Measurements from ENCODE around the gene PRKAG3. TPM values are rescaled to one million over a fixed set of nuclear protein-coding genes. Genes with fewer than 3 reads are reported as not detected.

PRKAG3 gene
- total RNA-seq, 4 donors from 2014 or later = not detected

GRCh38 chr2:218876562-218877219, 45.1 kb upstream of the PRKAG3 start:
- H3K4me3 ChIP-seq = no peak overlapping the region
- H3K4me1 ChIP-seq = peaks cover 0 to 34% (median 10%) of the 10 kb centered on the region in 3 donors
- ATAC-seq = peak; percentile 48
- 0% methylated on average over 2 to 3 of the region's 3 CpGs for WGBS, 2 donors (ENCODE audit: low coverage in 1 of 2)
- no peaks in the 10 kb centered on the region for H3K36me3 ChIP-seq
- no peaks in the 10 kb centered on the region for H3K9me3 ChIP-seq
- TF ChIP-seq POLR2A (IDR thresholded peaks at IDR 0.05) (no peak), POLR2AphosphoS5 (IDR thresholded peaks at IDR 0.05) (no peak), EP300 (IDR thresholded peaks at IDR 0.05) (no peak), CTCF (IDR thresholded peaks at IDR 0.05) (peak in 3 of 4 experiments; percentile 85 to 93 (median 91))
- peaks cover 100% of the 10 kb centered on the region for H3K27me3 ChIP-seq
- H3K27ac ChIP-seq = no peak overlapping the region

- no peaks in the 10 kb centered on the region for H3K9me3 ChIP-seq
- H3K27me3 ChIP-seq = peaks cover 100% of the 10 kb centered on the region
- no peaks in the 10 kb centered on the region for H3K36me3 ChIP-seq
- no peak for TF ChIP-seq POLR2AphosphoS5 (IDR thresholded peaks at IDR 0.05)
- 21 to 54% methylated on average over 2 of the region's 2 CpGs for WGBS, 2 donors (ENCODE audit: low coverage in 1 of 2)
- H3K4me1 ChIP-seq = peaks cover 0 to 41% (median 15%) of the 10 kb centered on the region in 3 donors
- no peak overlapping the region for H3K27ac ChIP-seq
- ATAC-seq = no peak
- no peak overlapping the region for H3K4me3 ChIP-seq
Measured at GRCh38 chr2:218875692-218876246, 44.2 kb upstream of the PRKAG3 start.

GRCh38 chr2:218873359-218874194, 42.0 kb upstream of the PRKAG3 start:
- TF ChIP-seq CTCF (IDR thresholded peaks at IDR 0.05) = no peak
- TF ChIP-seq POLR2A (IDR thresholded peaks at IDR 0.05) = no peak
- no peak for TF ChIP-seq EP300 (IDR thresholded peaks at IDR 0.05)
- no peak for TF ChIP-seq POLR2AphosphoS5 (IDR thresholded peaks at IDR 0.05)
- no peaks in the 10 kb centered on the region for H3K9me3 ChIP-seq
- H3K27ac ChIP-seq = no peak overlapping the region
- H3K4me3 ChIP-seq = no peak overlapping the region
- WGBS, 2 donors (ENCODE audit: low coverage in 1 of 2) = 5% methylated on average over 9 of the region's 86 CpGs; no CpG with 5 or more reads in 1 of the 2 donors
- ATAC-seq = no peak
- H3K27me3 ChIP-seq = peaks cover 100% of the 10 kb centered on the region
- peaks cover 0 to 27% (median 6%) of the 10 kb centered on the region in 3 donors for H3K4me1 ChIP-seq
- no peaks in the 10 kb centered on the region for H3K36me3 ChIP-seq

- Histone ChIP-seq H3K4me3 (no peak overlapping the region), H3K4me1 (peaks cover 0 to 27% (median 6%) of the 10 kb centered on the region in 3 donors), H3K9me3 (no peaks in the 10 kb centered on the region), H3K27ac (no peak overlapping the region), H3K36me3 (no peaks in the 10 kb centered on the region), H3K27me3 (peaks cover 99% of the 10 kb centered on the region)
- WGBS, 2 donors (ENCODE audit: low coverage in 1 of 2) = 15 to 17% methylated on average over 2 to 9 of the region's 22 CpGs
- TF ChIP-seq POLR2AphosphoS5 (IDR thresholded peaks at IDR 0.05) (no peak), EP300 (IDR thresholded peaks at IDR 0.05) (no peak), CTCF (IDR thresholded peaks at IDR 0.05) (no peak), POLR2A (IDR thresholded peaks at IDR 0.05) (no peak)
- no peak for ATAC-seq
Measured at GRCh38 chr2:218872645-218873358, 41.2 kb upstream of the PRKAG3 start.
